CD4-positive, alpha-beta T cell treated with Interleukin-2 at 100 ng/mL for 4 hours (primary cell): ENCODE measurements around the gene SMTNL2.
"Not testable (repeated sequence)": the region's sequence is repeated elsewhere in the genome, so short reads cannot be mapped to it uniquely, and the experiment has no call there.

ENCODE experiments used
- DNase-seq: peaks from one replicate; pipeline ENCODE4 v3.0.0-alpha.2; 2020; ENCODE audit warnings: low spot score

Gene SMTNL2

GRCh38 chr17:4602041-4602440 is 17.7 kb downstream of the SMTNL2 start:
- DNase-seq = no peak

DNA sequence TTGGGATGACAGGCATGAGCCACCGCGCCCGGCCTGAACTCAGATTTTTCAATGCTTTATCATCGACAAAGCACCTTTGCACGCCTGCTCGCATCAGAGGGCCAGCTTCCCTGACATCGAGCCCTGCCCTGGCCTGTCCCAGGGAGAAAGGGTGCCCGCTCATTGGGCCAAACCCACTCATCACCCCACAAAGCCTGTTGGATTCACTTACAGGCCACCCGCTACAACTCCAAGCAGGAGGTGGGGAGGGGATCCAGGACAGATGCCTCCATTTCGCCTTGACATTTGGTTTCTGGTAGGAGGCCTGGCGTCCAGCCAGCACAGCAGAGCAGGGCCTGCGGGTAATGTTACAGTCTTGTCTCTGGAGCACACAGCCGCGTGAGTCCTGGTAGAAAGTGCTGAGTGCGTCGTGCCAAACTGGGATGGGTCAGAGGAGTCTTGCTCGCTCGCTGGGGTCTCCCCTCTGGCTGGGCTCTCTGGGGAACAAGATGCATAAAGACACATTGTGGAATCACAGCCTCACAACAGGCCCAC is 19.8 kb downstream of the SMTNL2 start:
- DNase-seq = no peak

- DNase-seq = not testable (repeated sequence)
Observed at GRCh38 chr17:4604736-4605135, 20.4 kb downstream of the SMTNL2 start.

GRCh38 chr17:4605826-4606225 is 21.5 kb downstream of the SMTNL2 start:
- DNase-seq = no peak

- no peak for DNase-seq
Observed at GRCh38 chr17:4607261-4607741, 23.0 kb downstream of the SMTNL2 start.

DNA sequence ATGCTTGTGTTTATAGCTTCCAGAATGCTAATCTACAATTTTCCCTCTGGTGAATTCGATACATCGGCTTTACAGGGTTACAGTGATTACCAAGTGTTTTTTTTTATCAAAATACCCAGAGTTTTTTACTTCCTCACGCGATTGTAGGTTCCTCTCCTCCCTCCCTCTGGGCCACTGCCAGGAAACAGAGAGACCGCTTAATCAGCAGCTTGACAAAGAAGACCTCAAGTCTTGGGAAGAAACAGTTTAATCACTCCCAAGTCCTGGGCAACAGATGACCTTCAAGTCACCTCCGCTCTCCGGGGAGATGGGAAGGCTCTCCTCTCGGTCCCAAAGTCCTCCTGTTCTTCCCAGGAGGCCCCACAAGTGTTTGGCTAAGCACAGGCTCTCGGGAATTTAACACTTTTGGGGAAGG is 23.5 kb downstream of the SMTNL2 start:
- no peak for DNase-seq

- DNase-seq = no peak
Observed at GRCh38 chr17:4609761-4610160, 25.4 kb downstream of the SMTNL2 start.

GRCh38 chr17:4610162-4610561 is 25.8 kb downstream of the SMTNL2 start:
- DNase-seq = no peak

DNA sequence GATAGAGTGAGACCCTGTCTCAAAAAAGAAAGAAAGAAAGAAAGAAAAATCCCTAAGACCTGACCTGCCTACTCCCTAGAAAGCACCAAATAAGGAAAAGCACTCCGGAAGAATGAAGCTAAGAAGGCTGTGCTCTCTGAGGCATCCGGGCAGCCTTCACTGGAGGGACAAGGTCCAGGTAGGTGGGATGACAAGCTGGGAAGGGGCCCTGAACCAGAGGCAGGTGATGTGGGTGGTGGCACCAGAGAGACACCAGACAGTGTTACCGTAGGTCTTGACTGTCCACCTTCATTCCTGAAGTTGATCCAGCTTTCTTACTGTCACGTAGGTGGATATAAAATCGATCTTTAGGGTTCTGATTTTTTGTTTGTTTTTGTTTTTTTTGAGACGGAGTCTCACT is 26.3 kb downstream of the SMTNL2 start:
- DNase-seq = no peak

DNA sequence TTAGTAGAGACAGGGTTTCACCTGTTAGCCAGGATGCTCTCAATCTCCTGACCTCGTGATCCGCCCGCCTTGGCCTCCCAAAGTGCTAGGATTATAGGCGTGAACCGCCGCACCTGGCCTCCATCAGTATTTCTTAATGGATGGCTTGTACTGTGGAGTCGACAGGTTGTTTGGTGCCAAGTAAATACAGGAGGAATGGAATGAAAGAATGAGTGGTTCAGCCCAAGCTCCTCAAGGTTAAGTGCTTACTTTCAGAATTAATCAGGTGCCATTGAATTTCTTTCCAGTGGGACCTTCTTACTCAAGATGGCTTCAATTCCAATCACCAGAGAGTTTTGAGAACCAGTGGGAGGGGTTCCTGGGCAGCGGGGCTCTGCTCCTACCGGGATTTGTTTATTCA is 32.1 kb downstream of the SMTNL2 start:
- DNase-seq = no peak

- no peak for DNase-seq
Observed at GRCh38 chr17:4617090-4617489, 32.8 kb downstream of the SMTNL2 start.

DNA sequence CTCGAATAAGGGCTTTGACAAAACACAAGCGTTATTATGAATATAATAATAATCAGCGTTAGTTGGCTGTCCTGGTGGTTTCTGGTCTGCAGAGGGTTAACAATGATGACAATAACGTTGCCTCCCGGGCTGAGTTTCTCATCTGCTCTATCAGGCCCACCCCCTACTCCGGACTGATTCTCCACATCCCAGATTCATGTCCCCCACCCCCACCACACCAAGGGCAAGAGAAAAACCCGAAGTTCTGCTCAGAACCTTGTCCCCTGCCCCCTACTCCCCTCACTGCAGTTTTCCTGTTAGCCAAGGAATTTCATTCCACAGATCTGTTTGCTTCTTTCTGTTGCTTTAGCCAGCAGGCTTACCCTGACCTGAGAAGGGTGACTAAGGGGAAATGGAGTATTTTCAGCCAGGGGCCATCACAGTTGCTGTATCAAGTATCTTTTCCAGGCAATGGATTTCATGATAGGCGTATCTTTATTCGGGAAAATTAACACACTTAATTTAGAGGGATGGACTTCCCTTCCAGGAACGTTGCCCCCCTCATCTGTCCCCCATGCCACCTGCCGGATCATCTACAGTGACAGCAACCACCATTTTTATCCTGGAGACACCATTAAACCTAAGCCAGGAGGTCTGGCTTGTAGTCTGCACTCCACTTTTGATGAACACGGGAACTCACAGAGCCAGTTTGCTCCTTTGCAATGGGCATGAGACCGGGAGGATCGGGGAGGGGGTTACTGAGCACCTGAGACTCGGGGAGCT is 33.4 kb downstream of the SMTNL2 start:
- DNase-seq = no peak

DNA sequence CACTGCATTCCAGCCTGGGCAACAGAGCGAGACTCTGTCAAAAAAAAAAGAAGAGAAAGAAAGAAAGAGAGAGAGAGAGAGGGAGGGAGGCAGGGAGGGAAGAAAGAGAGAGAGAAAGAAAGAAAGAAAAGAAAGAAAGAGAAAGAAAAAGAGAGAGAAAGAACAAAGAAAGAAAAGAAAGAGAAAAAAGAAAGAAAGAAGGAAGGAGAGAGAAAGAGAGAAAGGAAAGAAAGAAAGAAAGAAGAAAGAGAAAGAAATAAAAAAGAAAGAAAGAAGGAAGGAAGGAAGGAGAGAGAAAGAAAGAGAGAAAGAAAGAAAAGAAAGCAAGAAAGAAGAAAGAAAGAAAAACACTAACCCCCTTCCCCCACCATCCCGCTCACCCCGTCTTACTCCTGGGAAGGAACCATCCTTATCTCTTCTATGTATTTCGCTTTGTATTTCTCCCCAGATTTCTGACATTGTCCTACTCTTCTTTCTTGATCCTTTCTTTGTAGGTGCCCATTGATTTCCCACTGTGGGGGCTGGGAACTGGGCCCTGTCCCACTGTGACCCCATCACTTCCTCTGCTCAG is 36.3 kb downstream of the SMTNL2 start:
- no peak for DNase-seq

DNA sequence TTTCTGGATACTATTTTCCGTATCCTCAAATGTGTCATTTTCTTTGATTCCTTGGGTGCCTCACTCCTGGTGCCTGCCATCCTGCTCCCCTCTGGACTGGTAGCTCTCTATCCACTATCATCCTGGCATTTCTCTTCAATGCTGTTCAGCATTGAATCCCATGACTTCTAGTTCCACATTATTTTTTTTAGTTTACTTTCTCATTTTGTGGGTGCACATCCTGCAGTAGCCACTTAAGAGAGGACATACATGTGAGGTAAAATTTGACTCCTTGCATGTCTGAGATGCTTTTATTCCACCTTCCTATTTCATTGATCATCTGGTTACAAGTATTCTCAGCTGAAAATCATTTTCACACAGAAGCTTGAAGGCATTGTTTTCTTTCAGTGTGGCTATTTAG is 38.0 kb downstream of the SMTNL2 start:
- no peak for DNase-seq

DNA sequence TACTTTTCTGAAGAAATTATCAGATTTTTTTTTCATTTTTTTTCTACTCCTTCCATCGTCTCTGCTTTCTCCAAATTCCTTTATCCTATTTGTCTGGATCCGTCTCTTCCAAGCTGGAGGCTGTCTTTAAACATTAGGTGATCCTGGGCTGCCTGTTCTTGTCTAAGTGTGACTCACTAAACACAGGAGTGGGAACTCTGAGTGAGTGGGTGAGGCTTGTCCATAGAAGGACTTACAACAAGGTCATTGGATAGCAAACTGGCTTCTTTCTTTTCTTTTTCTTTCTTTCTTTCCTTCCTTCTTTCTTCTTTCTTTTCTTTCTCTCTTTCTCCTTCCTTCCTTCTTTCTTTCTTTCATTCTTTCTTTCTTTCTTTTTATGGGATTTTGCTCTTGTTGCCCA is 38.9 kb downstream of the SMTNL2 start:
- no peak for DNase-seq

DNA sequence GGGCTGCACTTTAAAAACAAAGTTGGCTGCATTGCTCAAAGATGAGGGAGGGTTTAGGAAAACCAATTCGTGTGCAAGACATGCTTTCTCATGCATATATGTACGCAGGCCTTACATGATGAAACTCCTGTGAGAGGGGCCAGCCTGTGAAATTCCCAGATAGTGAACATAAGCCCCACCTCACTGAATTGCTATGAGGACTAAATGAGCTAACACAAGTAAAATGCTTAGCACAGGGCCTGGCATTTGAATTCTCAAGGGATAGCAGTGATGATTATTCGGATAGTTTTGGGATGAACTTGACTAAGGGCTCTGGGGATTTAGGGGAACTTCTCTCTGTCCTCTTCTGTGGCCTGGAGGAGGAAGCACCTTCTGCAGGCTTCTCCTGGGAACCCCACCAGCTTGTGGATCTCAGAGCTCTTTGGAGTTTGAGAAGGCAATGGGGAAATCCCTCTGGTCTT is 40.2 kb downstream of the SMTNL2 start:
- not testable (repeated sequence) for DNase-seq

DNA sequence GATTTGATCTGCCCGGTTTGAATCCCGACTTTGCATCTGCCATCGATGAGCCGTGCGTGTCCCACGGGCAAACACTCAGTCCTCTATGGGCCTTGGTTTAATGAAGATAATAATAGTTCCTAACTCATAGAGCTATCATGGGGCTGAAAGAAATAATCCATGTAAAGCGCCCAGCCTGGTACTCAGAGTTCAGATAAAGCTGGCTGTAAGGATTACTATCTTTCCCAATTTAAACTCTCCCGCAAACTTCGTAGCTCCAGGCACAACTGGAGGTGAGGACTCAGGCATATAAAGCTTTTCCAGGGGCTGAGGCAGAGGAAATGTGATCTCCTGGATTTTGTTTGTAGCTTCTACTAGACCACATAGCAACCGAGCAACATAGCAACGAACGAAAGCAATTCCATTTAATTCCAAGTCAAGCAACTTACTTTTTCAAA is 40.9 kb downstream of the SMTNL2 start:
- DNase-seq = no peak

DNA sequence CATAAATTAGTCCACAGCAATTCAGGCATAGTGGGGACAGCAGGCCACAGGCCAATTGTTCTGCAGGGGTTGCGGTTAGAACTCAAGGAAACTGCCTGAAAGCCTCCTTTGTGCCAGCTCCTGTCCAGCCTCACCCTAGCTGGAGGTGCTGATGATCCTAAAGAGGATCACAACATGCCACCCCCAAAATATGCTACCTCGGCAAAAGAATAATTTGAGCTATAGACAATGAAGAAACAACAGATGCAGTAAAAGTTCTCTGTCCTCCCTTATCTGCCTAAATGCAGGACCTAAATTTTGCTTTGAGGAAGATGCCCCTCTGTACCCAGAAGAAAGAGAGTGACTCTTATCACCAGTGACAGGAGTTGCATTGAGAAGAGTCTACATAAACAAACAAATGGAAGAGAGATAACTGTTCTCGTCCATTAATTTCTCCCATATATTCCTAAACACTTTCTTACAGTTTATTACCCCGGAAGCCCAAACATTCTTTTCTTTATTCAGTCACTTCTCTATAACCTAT is 42.5 kb downstream of the SMTNL2 start:
- no peak for DNase-seq

- DNase-seq = no peak
Observed at GRCh38 chr17:4631431-4631830, 47.1 kb downstream of the SMTNL2 start.

DNA sequence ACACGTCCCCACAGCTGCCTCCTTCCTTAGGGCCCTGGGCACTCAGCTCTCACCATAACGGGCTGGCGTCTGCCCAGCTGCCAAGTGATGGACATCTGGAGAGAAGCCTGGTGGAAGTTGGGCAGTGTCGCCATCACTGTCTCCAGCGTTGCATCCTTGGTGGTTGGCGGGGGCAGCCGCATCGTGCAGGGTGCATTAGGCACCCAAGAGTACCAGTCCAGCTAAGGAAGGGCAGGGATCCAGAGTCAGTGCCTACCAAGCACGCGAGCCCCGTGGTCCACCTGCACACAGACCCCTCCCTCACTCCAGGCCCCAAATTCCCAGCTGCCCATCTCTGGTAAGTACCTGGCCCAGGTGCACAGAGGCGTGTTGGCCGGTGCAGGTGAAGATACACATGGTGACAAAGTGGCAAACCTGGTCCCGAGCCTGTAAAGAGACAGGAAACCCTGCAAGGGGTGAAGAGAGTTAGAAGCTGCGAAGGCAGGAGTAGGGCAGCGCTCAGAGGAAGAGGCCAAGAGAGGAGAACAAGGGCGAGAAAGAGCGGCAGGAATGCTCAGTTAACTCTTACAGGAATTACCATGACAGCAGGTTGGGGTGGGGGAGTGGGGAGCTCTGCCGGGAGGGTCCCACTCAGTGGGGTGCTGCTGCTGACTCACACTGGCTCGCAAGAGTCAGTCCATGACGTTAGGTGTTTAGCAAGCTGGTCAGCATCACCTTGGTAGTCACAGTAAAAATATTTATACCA is 47.7 kb downstream of the SMTNL2 start:
- DNase-seq = no peak

DNA sequence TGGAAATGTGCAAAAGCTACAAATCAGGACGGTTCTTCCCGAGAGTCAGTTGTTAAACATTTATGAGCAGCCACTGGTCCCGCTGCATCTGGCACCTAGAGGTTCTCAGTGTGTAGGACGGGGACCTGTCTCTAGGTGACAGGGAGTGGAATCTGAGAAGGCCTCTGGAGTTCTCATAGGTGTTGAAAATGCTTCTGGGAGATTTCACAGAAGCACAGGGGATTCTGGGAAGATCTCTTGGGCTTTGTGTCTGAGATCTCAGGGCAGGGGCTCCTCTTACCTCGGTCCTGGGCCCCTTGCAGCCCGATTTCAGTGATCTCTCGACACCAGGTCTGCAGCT is 48.2 kb downstream of the SMTNL2 start:
- no peak for DNase-seq

DNA sequence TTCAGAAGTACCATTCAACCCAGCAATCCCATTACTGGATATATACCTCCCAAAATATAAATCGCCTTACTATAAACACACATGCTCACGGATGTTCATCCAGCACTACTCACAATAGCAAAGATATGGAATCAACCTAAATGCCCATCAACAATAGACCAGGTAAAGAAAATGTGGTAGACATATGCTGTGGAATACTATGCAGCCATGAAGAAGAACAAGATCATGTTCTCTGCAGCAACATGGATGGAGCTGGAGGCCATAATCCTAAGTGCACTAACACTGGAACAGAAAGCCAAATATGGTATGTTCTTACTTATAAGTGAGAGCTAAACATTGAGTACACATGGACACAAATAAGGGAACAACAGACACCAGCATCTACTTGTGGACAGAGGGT is 49.3 kb downstream of the SMTNL2 start:
- no peak for DNase-seq

DNA sequence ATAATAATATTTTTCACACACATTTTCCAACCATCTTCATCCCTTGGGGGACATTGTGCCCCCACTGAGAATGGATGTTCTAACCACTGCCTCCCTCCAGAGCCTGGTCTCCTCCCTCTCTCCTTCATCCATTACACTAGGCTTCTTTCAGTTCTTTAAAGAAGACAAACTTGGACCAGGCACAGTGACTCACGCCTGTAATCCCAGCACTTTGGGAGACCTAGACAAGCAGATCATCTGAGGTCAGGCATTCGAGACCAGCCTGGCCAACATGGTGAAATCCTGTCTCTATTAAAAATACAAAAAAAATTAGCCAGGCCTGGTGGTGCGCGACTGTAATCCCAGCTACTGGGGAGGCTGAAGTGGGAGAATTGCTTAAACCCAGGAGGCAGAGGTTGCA is 50.6 kb downstream of the SMTNL2 start:
- DNase-seq = no peak
